Liver (tissue), 3 donors: ENCODE data around the gene FBXW11.

Source experiments
- ATF3 ChIP-seq: IDR thresholded peaks from 2 replicates; pipeline ENCODE4 v1.6.1; 2016; ENCODE audit warnings: antibody characterized with exemption
- EGR1 ChIP-seq, 2 donors: IDR thresholded peaks; 2 replicates each; pipeline ENCODE4 v1.6.1; 2016 to 2018; ENCODE audit warnings: antibody characterized with exemption in 2 of 2, low read depth in 2 of 2
- FOXA2 ChIP-seq: IDR thresholded peaks from 2 replicates; pipeline ENCODE4 v1.6.1; 2016; ENCODE audit warnings: antibody characterized with exemption
- HNF4A ChIP-seq, 2 donors: conservative IDR thresholded peaks; 2 replicates each; pipeline ENCODE4 v1.6.1; 2016; ENCODE audit warnings: antibody characterized with exemption in 2 of 2, mild to moderate bottlenecking in 2 of 2
- HNF4G ChIP-seq: IDR thresholded peaks from 2 replicates; pipeline ENCODE4 v1.6.1; 2016; ENCODE audit warnings: antibody characterized with exemption
- JUND ChIP-seq, 2 donors: IDR thresholded peaks; 2 replicates each; pipeline ENCODE4 v1.6.1; 2016; ENCODE audit warnings: antibody characterized with exemption in 2 of 2
- RAD21 ChIP-seq, 2 donors: IDR thresholded peaks; 2 replicates each; pipeline ENCODE4 v1.6.1; 2016; ENCODE audit warnings: antibody characterized with exemption in 2 of 2, mild to moderate bottlenecking in 2 of 2
- SP1 ChIP-seq: IDR thresholded peaks from 2 replicates; pipeline ENCODE4 v1.6.1; 2018; ENCODE audit warnings: antibody characterized with exemption, mild to moderate bottlenecking
- TAF1 ChIP-seq: conservative IDR thresholded peaks from 2 replicates; pipeline ENCODE4 v1.6.1; 2016; ENCODE audit warnings: antibody characterized with exemption, mild to moderate bottlenecking
- YY1 ChIP-seq: IDR thresholded peaks from 2 replicates; pipeline ENCODE4 v1.6.1; 2016; ENCODE audit warnings: antibody characterized with exemption, mild to moderate bottlenecking
- TF ChIP-seq, protein P1 (sequence below): fragments of 150-350 bp; IDR thresholded peaks from 2 replicates; pipeline ENCODE4 v1.5.1; 2017; ENCODE audit warnings: improper control_type of control experiment, low read depth, low read length; ENCODE audit not compliant: missing input control
- TF ChIP-seq, protein P2 (sequence below): IDR thresholded peaks from 2 replicates; pipeline ENCODE4 v1.6.1; 2016; ENCODE audit warnings: antibody characterized with exemption
- TF ChIP-seq, protein P3 (sequence below): IDR thresholded peaks from 2 replicates; pipeline ENCODE4 v1.6.1; 2016; ENCODE audit warnings: antibody characterized with exemption, mild to moderate bottlenecking
- TF ChIP-seq, protein P4 (sequence below): IDR thresholded peaks from 2 replicates; pipeline ENCODE4 v1.6.1; 2016; ENCODE audit warnings: antibody characterized with exemption
- donor health status: healthy.
- donor health status: healthy.

DNA sequence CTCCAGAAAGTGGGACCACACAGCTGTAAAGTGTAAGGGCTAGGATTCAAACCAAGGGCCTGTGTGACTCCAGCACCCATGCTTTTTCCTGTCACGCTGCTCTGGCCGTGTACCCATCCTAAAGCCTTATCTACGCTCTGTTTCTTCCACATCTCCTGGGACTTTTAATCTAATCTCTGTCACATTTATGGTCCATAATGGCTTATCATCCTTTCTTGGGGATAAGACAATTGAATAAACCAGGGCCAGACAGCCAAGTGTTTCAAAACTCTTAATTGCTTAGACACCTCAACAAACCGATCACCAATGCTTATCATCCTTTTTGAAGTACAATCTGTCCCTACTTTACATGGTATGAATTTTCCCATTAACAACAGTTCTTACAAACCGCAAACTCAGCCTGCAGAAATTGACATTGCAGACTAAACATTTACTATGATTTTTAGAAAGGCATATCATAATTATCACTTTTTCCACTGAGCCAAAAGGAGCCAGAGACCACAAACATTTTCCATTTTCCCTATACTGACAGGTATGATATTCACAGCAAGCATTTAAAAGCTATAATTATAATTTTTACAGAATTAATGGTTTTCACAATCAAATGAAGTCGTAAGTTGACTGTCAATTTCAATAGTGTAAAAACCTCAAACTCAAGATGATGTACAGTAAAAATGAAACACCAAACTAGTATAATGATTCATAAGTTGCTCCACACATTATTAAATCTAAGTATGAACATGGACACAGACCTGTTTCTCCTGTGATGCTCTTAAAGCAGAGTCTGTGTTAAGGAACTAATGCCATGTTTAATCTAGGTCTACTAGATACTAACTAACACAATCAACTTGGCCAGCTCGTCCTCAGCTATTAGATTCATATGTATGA lies 99.5 kb downstream of the FBXW11 start:
- TF ChIP-seq, protein P1, sequence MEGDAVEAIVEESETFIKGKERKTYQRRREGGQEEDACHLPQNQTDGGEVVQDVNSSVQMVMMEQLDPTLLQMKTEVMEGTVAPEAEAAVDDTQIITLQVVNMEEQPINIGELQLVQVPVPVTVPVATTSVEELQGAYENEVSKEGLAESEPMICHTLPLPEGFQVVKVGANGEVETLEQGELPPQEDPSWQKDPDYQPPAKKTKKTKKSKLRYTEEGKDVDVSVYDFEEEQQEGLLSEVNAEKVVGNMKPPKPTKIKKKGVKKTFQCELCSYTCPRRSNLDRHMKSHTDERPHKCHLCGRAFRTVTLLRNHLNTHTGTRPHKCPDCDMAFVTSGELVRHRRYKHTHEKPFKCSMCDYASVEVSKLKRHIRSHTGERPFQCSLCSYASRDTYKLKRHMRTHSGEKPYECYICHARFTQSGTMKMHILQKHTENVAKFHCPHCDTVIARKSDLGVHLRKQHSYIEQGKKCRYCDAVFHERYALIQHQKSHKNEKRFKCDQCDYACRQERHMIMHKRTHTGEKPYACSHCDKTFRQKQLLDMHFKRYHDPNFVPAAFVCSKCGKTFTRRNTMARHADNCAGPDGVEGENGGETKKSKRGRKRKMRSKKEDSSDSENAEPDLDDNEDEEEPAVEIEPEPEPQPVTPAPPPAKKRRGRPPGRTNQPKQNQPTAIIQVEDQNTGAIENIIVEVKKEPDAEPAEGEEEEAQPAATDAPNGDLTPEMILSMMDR, result no peak
- TF ChIP-seq ATF3 (no peak), SP1 (no peak), FOXA2 (no peak), HNF4A (conservative IDR thresholded peaks at IDR 0.05) (no peak), EGR1 (IDR thresholded peaks at IDR 0.05; ENCODE audit: low read depth in 2 of 2) (no peak), RAD21 (IDR thresholded peaks at IDR 0.05) (no peak), JUND (IDR thresholded peaks at IDR 0.05) (no peak), HNF4G (no peak), TAF1 (no peak), YY1 (no peak)
- TF ChIP-seq, protein P2, sequence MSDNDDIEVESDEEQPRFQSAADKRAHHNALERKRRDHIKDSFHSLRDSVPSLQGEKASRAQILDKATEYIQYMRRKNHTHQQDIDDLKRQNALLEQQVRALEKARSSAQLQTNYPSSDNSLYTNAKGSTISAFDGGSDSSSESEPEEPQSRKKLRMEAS, result no peak
- TF ChIP-seq, protein P3, sequence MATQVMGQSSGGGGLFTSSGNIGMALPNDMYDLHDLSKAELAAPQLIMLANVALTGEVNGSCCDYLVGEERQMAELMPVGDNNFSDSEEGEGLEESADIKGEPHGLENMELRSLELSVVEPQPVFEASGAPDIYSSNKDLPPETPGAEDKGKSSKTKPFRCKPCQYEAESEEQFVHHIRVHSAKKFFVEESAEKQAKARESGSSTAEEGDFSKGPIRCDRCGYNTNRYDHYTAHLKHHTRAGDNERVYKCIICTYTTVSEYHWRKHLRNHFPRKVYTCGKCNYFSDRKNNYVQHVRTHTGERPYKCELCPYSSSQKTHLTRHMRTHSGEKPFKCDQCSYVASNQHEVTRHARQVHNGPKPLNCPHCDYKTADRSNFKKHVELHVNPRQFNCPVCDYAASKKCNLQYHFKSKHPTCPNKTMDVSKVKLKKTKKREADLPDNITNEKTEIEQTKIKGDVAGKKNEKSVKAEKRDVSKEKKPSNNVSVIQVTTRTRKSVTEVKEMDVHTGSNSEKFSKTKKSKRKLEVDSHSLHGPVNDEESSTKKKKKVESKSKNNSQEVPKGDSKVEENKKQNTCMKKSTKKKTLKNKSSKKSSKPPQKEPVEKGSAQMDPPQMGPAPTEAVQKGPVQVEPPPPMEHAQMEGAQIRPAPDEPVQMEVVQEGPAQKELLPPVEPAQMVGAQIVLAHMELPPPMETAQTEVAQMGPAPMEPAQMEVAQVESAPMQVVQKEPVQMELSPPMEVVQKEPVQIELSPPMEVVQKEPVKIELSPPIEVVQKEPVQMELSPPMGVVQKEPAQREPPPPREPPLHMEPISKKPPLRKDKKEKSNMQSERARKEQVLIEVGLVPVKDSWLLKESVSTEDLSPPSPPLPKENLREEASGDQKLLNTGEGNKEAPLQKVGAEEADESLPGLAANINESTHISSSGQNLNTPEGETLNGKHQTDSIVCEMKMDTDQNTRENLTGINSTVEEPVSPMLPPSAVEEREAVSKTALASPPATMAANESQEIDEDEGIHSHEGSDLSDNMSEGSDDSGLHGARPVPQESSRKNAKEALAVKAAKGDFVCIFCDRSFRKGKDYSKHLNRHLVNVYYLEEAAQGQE, result no peak
- TF ChIP-seq, protein P4, sequence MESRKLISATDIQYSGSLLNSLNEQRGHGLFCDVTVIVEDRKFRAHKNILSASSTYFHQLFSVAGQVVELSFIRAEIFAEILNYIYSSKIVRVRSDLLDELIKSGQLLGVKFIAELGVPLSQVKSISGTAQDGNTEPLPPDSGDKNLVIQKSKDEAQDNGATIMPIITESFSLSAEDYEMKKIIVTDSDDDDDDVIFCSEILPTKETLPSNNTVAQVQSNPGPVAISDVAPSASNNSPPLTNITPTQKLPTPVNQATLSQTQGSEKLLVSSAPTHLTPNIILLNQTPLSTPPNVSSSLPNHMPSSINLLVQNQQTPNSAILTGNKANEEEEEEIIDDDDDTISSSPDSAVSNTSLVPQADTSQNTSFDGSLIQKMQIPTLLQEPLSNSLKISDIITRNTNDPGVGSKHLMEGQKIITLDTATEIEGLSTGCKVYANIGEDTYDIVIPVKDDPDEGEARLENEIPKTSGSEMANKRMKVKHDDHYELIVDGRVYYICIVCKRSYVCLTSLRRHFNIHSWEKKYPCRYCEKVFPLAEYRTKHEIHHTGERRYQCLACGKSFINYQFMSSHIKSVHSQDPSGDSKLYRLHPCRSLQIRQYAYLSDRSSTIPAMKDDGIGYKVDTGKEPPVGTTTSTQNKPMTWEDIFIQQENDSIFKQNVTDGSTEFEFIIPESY, result no peak
